IMR-90 (cell line): ENCODE data around the gene PIGZ. TPM values are rescaled to one million over a fixed set of nuclear protein-coding genes. Genes with fewer than 3 reads are reported as not detected.

Experiments used
- ATAC-seq: fragments of 200-7000 bp; cut with Tn5 transposase; 2 replicates; pipeline ENCODE4 v1.9.1; 2020; ENCODE audit warnings: low read depth, mild to moderate bottlenecking, moderate library complexity
- BruUV-seq: library from RNA; stranded (reverse); fragments of 400-500 nt; replicated peaks from 2 replicates; lab custom pipeline; 2021; lab: Mats Ljungman, UMichigan
- CTCF ChIA-PET: fragments of 300-600 bp; formaldehyde crosslinking; extraction: SDS; loops from one replicate; lab custom pipeline; 2021; ENCODE audit warnings: antibody characterized with exemption; lab: Yijun Ruan, JAX
- POLR2A ChIA-PET: fragments of 300-600 bp; sonication (Branson Sonifier 250); formaldehyde crosslinking; loops from one replicate; lab custom pipeline; 2022; ENCODE audit warnings: antibody characterized with exemption; ENCODE audit not compliant: unreplicated experiment; lab: Charles Lee
- DNase-seq: peaks from one replicate; pipeline ENCODE4 v3.0.0; 2013
- H2AFZ ChIP-seq: replicated peaks from 2 replicates; pipeline ENCODE3; 2013; ENCODE audit warnings: low read length, mild to moderate bottlenecking; ENCODE audit not compliant: poor library complexity
- H2AK5ac ChIP-seq: 2 replicates; pipeline ENCODE4 v1.6.1; 2013; ENCODE audit warnings: low read depth, low read length, inconsistent platforms
- H2AK9ac ChIP-seq: replicated peaks from 2 replicates; pipeline ENCODE3; 2013; ENCODE audit warnings: mild to moderate bottlenecking, low read depth, low read length, moderate library complexity; ENCODE audit not compliant: poor library complexity
- H2BK120ac ChIP-seq: 2 replicates; pipeline ENCODE4 v1.6.1; 2013; ENCODE audit warnings: low read depth, low read length, inconsistent platforms
- H2BK15ac ChIP-seq: 3 replicates; pipeline ENCODE4 v1.6.1; 2013; ENCODE audit warnings: low read depth, low read length, inconsistent platforms
- H2BK20ac ChIP-seq: 2 replicates; pipeline ENCODE4 v1.6.1; 2013; ENCODE audit warnings: low read depth, mild to moderate bottlenecking, inconsistent platforms, low read length, moderate library complexity
- H2BK5ac ChIP-seq: 2 replicates; pipeline ENCODE4 v1.6.1; 2013; ENCODE audit warnings: mild to moderate bottlenecking, low read depth, low read length, inconsistent platforms; ENCODE audit not compliant: poor library complexity, severe bottlenecking
- H3K14ac ChIP-seq: replicated peaks from 2 replicates; pipeline ENCODE4 v1.6.1; 2013; ENCODE audit warnings: low read depth, low read length, inconsistent platforms
- H3K18ac ChIP-seq: 2 replicates; pipeline ENCODE4 v1.6.1; 2013; ENCODE audit warnings: low read depth, low read length, control low read depth
- H3K23ac ChIP-seq: 2 replicates; pipeline ENCODE4 v1.6.1; 2013; ENCODE audit warnings: low read depth, low read length, inconsistent platforms
- H3K27ac ChIP-seq: 2 replicates; pipeline ENCODE4 v1.5.1; 2013; ENCODE audit warnings: mild to moderate bottlenecking, control low read depth, low read length; ENCODE audit not compliant: insufficient read depth
- H3K27me3 ChIP-seq: 2 replicates; pipeline ENCODE4 v1.6.1; 2013; ENCODE audit warnings: low read length; ENCODE audit not compliant: control insufficient read depth, insufficient read depth
- H3K36me3 ChIP-seq: 2 replicates; pipeline ENCODE4 v1.6.1; 2013; ENCODE audit warnings: low read length, mixed read lengths; ENCODE audit not compliant: control insufficient read depth, insufficient read depth
- H3K4ac ChIP-seq: 2 replicates; pipeline ENCODE4 v1.6.1; 2013; ENCODE audit warnings: low read depth, low read length, inconsistent platforms
- H3K4me1 ChIP-seq: 2 replicates; pipeline ENCODE4 v1.6.1; 2013; ENCODE audit warnings: low read length, mixed read lengths; ENCODE audit not compliant: control insufficient read depth, insufficient read depth
- H3K4me2 ChIP-seq: 2 replicates; pipeline ENCODE4 v1.6.1; 2013; ENCODE audit warnings: low read depth, mild to moderate bottlenecking, control low read depth, low read length, moderate library complexity
- H3K4me3 ChIP-seq: 2 replicates; pipeline ENCODE4 v1.5.1; 2013; ENCODE audit warnings: low read depth, mild to moderate bottlenecking, control low read depth, low read length, moderate library complexity; ENCODE audit not compliant: insufficient read depth
- H3K56ac ChIP-seq: 2 replicates; pipeline ENCODE4 v1.6.1; 2013; ENCODE audit warnings: low read length, inconsistent platforms; ENCODE audit not compliant: insufficient read depth; ENCODE audit errors: extremely low read depth
- H3K79me1 ChIP-seq, 2 experiments: 2 replicates each; pipeline ENCODE4 v1.6.1; 2013; ENCODE audit warnings: low read length in 2 of 2, inconsistent platforms in 1 of 2, low read depth in 1 of 2
- H3K9ac ChIP-seq: 2 replicates; pipeline ENCODE4 v1.6.1; 2013; ENCODE audit warnings: low read depth, low read length, control low read depth
- H3K9me1 ChIP-seq: 2 replicates; pipeline ENCODE4 v1.6.1; 2013; ENCODE audit warnings: low read length, inconsistent platforms; ENCODE audit not compliant: insufficient read depth
- H3K9me3 ChIP-seq: 2 replicates; pipeline ENCODE4 v1.6.1; 2013; ENCODE audit warnings: low read length; ENCODE audit not compliant: control insufficient read depth, insufficient read depth
- H4K20me1 ChIP-seq: 2 replicates; pipeline ENCODE4 v1.6.1; 2013; ENCODE audit warnings: low read length, inconsistent platforms; ENCODE audit not compliant: insufficient read depth
- H4K5ac ChIP-seq: 2 replicates; pipeline ENCODE4 v1.6.1; 2013; ENCODE audit warnings: mild to moderate bottlenecking, low read depth, low read length, control low read depth
- H4K8ac ChIP-seq, 2 experiments: 2 replicates each; pipeline ENCODE4 v1.6.1; 2013; ENCODE audit warnings: low read depth in 2 of 2, low read length in 2 of 2, control low read depth in 1 of 2, inconsistent platforms in 1 of 2
- H4K91ac ChIP-seq: 2 replicates; pipeline ENCODE4 v1.6.1; 2013; ENCODE audit warnings: low read depth, low read length, inconsistent platforms; ENCODE audit not compliant: insufficient read depth
- BHLHE40 ChIP-seq: fragments of 150-350 bp; IDR thresholded peaks from 2 replicates; pipeline ENCODE4 v1.6.1; 2016; ENCODE audit warnings: mild to moderate bottlenecking, low read depth, low read length
- CEBPB ChIP-seq: IDR thresholded peaks from 2 replicates; pipeline ENCODE4 v1.6.1; 2012; ENCODE audit warnings: low read depth, low read length, improper control_type of control experiment
- CHD1 ChIP-seq: IDR thresholded peaks from 2 replicates; pipeline ENCODE4 v1.6.1; 2012; ENCODE audit warnings: low read depth, low read length, improper control_type of control experiment
- FOS ChIP-seq: fragments of 150-350 bp; IDR thresholded peaks from 2 replicates; pipeline ENCODE4 v1.6.1; 2016; ENCODE audit warnings: low read depth, low read length
- MAFK ChIP-seq: IDR thresholded peaks from 2 replicates; pipeline ENCODE4 v1.6.1; 2012; ENCODE audit warnings: low read depth, low read length, improper control_type of control experiment
- MAZ ChIP-seq: IDR thresholded peaks from 2 replicates; pipeline ENCODE4 v1.6.1; 2012; ENCODE audit warnings: low read depth, mild to moderate bottlenecking, low read length, improper control_type of control experiment, moderate library complexity, borderline replicate concordance
- MXI1 ChIP-seq: IDR thresholded peaks from 2 replicates; pipeline ENCODE4 v1.6.1; 2012; ENCODE audit warnings: low read depth, mild to moderate bottlenecking, low read length, moderate library complexity, borderline replicate concordance
- NFE2L2 ChIP-seq: fragments of 150-350 bp; IDR thresholded peaks from 2 replicates; pipeline ENCODE4 v1.6.1; 2016; ENCODE audit warnings: low read depth, mild to moderate bottlenecking, low read length
- POLR2A ChIP-seq: IDR thresholded peaks from 2 replicates; pipeline ENCODE4 v1.6.1; 2012; ENCODE audit warnings: mild to moderate bottlenecking, low read depth, low read length
- RCOR1 ChIP-seq: IDR thresholded peaks from 2 replicates; pipeline ENCODE4 v1.6.1; 2012; ENCODE audit warnings: mild to moderate bottlenecking, low read length, improper control_type of control experiment; ENCODE audit not compliant: insufficient replicate concordance
- RFX5 ChIP-seq: IDR thresholded peaks from 2 replicates; pipeline ENCODE4 v1.8.0; 2012; ENCODE audit warnings: low read depth, mild to moderate bottlenecking, low read length, moderate library complexity
- SMC3 ChIP-seq: fragments of 150-350 bp; IDR thresholded peaks from 2 replicates; pipeline ENCODE4 v1.6.1; 2016; ENCODE audit warnings: low read depth, mild to moderate bottlenecking, antibody characterized with exemption, low read length, moderate library complexity
- WGBS, 2 experiments: methylation state at CpG; one replicate each; pipeline versions ENCODE4 v1.1.5 to v1.1.7; 2013; ENCODE audit warnings: missing lambda C conversion rate in 2 of 2; ENCODE audit not compliant: insufficient read length in 1 of 2; ENCODE audit errors: extremely low coverage in 2 of 2; 5-methylcytosine and 5-hydroxymethylcytosine counted together
- dilution Hi-C: fragments of 300-500 bp; cut with HindIII; formaldehyde crosslinking; loops from one replicate; pipeline ENCODE4 v1.14.3; 2018; ENCODE audit warnings: low sequenced_read_pairs; ENCODE audit not compliant: unreplicated experiment
- in situ Hi-C: fragments of 300-500 bp; cut with MboI; formaldehyde crosslinking; loops from 3 replicates; pipeline ENCODE4 v1.14.3; 2019; ENCODE audit warnings: low sequenced_read_pairs, inconsistent platforms, mixed read lengths
- intact Hi-C: fragments of 100-400 bp; cut with micrococcal nuclease; formaldehyde crosslinking; loops from 2 replicates; pipeline ENCODE4 v1.10.0; 2022
- polyA plus RNA-seq, 3 experiments: library from polyadenylated mRNA; depleted of rRNA; stranded (reverse); fragments of >200 nt; gene quantifications; 2 replicates each; pipeline ENCODE4 v1.2.3, GENCODE V29; 2012; ENCODE audit warnings: low replicate concordance in 1 of 3
- total RNA-seq: library from RNA; depleted of rRNA; stranded (reverse); fragments of >200 nt; gene quantifications from 2 replicates; pipeline ENCODE4 v1.2.3, GENCODE V29; 2012
- TF ChIP-seq, protein P1 (sequence below): fragments of 150-350 bp; IDR thresholded peaks from 2 replicates; pipeline ENCODE4 v1.6.1; 2016; ENCODE audit warnings: low read depth, mild to moderate bottlenecking, low read length, moderate library complexity, borderline replicate concordance
- TF ChIP-seq, protein P2 (sequence below): conservative IDR thresholded peaks from 2 replicates; pipeline ENCODE4 v1.5.1; 2012; ENCODE audit warnings: mild to moderate bottlenecking, low read depth, low read length, improper control_type of control experiment
- TF ChIP-seq, protein P3 (sequence below): fragments of 150-350 bp; IDR thresholded peaks from 2 replicates; pipeline ENCODE4 v1.6.1; 2017; ENCODE audit warnings: mild to moderate bottlenecking, antibody characterized with exemption, low read length, low read depth

Gene PIGZ
- total and polyA plus RNA-seq, 2 of the 4 experiments (the other 2 are of a cell fraction): 0.18 to 0.86 TPM

DNA sequence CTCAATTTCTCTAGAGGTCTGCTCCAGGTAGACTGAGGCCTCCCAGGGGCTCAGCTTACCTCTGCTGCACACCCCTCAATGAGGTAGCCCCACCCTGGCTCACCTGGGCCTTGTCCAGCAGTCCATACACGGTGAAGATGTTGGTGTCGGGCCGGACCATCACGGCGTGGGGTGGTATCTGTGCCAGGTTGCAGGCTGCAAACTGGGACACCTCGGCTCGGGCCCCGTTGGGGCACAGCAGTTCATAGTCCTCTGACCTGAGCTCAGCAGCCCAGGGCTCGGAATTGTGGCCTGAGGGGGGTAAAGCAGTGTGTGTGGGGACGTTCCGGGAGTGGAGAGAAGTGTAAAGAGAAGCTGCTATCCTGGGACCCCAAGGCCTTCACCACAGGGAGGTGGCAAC lies 37.8 kb upstream of the PIGZ start:
- in situ Hi-C loops (no loop called here), dilution Hi-C loops (no loop called here), intact Hi-C loops (loop anchor here (10.0 kb wide), 1 partner anchor 508 kb away; no protein-coding TSS in a partner anchor)
- Histone ChIP-seq H4K20me1 (no peaks in the 10 kb centered on the region), H2BK15ac (no peak overlapping the region), H3K9ac (no peak overlapping the region), H2AK5ac (no peak overlapping the region), H3K9me1 (peaks cover 5% of the 10 kb centered on the region), H3K27me3 (peaks cover 4% of the 10 kb centered on the region; the same call in 1 of the 2 replicates), H3K9me3 (no peaks in the 10 kb centered on the region), H3K14ac (no peak overlapping the region), H4K8ac (no peak overlapping the region), H2BK120ac (no peak overlapping the region), H2BK20ac (no peak overlapping the region), H3K18ac (no peak overlapping the region), H3K56ac (no peak overlapping the region), H3K4me1 (peaks cover 3% of the 10 kb centered on the region; the same call in 1 of the 2 replicates), H4K5ac (no peak overlapping the region), H4K91ac (no peak overlapping the region), H3K4me3 (no peak overlapping the region), H3K4me2 (no peak overlapping the region), H2AK9ac (no peak overlapping the region), H3K36me3 (no peaks in the 10 kb centered on the region), H2BK5ac (no peak overlapping the region), H3K27ac (no peak overlapping the region), H3K4ac (no peak overlapping the region), H2AFZ (no peak overlapping the region), H3K79me1 (peaks cover 0 to 4% of the 10 kb centered on the region in 2 experiments; a peak in 1 of 4 replicates), H3K23ac (no peak overlapping the region)
- CTCF ChIA-PET: no interaction called here
- BruUV-seq: no TSS peak
- no peak for ATAC-seq
- DNase-seq: no peak
- TF ChIP-seq CEBPB: no peak
- no peak for TF ChIP-seq BHLHE40
- no peak for TF ChIP-seq FOS
- TF ChIP-seq RCOR1: no peak
- TF ChIP-seq CHD1: no peak
- no peak for TF ChIP-seq POLR2A
- TF ChIP-seq, protein P1, sequence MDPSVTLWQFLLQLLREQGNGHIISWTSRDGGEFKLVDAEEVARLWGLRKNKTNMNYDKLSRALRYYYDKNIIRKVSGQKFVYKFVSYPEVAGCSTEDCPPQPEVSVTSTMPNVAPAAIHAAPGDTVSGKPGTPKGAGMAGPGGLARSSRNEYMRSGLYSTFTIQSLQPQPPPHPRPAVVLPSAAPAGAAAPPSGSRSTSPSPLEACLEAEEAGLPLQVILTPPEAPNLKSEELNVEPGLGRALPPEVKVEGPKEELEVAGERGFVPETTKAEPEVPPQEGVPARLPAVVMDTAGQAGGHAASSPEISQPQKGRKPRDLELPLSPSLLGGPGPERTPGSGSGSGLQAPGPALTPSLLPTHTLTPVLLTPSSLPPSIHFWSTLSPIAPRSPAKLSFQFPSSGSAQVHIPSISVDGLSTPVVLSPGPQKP: no peak
- no peak for TF ChIP-seq MXI1
- no peak for TF ChIP-seq RFX5
- TF ChIP-seq, protein P2, sequence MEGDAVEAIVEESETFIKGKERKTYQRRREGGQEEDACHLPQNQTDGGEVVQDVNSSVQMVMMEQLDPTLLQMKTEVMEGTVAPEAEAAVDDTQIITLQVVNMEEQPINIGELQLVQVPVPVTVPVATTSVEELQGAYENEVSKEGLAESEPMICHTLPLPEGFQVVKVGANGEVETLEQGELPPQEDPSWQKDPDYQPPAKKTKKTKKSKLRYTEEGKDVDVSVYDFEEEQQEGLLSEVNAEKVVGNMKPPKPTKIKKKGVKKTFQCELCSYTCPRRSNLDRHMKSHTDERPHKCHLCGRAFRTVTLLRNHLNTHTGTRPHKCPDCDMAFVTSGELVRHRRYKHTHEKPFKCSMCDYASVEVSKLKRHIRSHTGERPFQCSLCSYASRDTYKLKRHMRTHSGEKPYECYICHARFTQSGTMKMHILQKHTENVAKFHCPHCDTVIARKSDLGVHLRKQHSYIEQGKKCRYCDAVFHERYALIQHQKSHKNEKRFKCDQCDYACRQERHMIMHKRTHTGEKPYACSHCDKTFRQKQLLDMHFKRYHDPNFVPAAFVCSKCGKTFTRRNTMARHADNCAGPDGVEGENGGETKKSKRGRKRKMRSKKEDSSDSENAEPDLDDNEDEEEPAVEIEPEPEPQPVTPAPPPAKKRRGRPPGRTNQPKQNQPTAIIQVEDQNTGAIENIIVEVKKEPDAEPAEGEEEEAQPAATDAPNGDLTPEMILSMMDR: no peak
- TF ChIP-seq MAZ: no peak
- TF ChIP-seq, protein P3, sequence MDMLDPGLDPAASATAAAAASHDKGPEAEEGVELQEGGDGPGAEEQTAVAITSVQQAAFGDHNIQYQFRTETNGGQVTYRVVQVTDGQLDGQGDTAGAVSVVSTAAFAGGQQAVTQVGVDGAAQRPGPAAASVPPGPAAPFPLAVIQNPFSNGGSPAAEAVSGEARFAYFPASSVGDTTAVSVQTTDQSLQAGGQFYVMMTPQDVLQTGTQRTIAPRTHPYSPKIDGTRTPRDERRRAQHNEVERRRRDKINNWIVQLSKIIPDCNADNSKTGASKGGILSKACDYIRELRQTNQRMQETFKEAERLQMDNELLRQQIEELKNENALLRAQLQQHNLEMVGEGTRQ: no peak
- TF ChIP-seq SMC3: no peak
- no peak for TF ChIP-seq NFE2L2
- no peak for TF ChIP-seq MAFK
- POLR2A ChIA-PET: no interaction called here
- 100% methylated on average over 7 of the region's 11 CpGs; no CpG with 5 or more reads in 1 of the 2 experiments for WGBS, 2 experiments
